ENCODE data around the gene GARIN5A.

The GARIN5A gene

GRCh38 chr19:50476224-50476906, at the start of gene GARIN5A, which contains the start of gene EMC10:
TSS of gene GARIN5A (minus strand) at chr19:50476848. CDS start at chr19:50476388, 460 bp downstream.
TSS of gene EMC10 (plus strand) at chr19:50476507. CDS start at chr19:50476545, 38 bp downstream.
- TF ChIP-seq GATA2 (IDR thresholded peaks at IDR 0.05; ENCODE audit: low read depth, low read length): no peak
- TF ChIP-seq GATA3 (IDR thresholded peaks at IDR 0.05; ENCODE audit: low read depth, low read length): no peak

GRCh38 chr19:50522881-50523280, 46.2 kb upstream of the GARIN5A start:
- no peak for TF ChIP-seq GATA2 (IDR thresholded peaks at IDR 0.05; ENCODE audit: low read depth, low read length)
- TF ChIP-seq GATA3 (IDR thresholded peaks at IDR 0.05; ENCODE audit: low read depth, low read length): no peak

- TF ChIP-seq GATA3 (IDR thresholded peaks at IDR 0.05; ENCODE audit: low read depth, low read length) (no peak), GATA2 (IDR thresholded peaks at IDR 0.05; ENCODE audit: low read depth, low read length) (no peak)
These were observed 44.3 kb upstream of the GARIN5A start for GRCh38 chr19:50520822-50521465.

- TF ChIP-seq GATA3 (IDR thresholded peaks at IDR 0.05; ENCODE audit: low read depth, low read length): no peak
- TF ChIP-seq GATA2 (IDR thresholded peaks at IDR 0.05; ENCODE audit: low read depth, low read length): no peak
These were observed 42.4 kb upstream of the GARIN5A start for GRCh38 chr19:50519006-50519575.

- TF ChIP-seq GATA2 (IDR thresholded peaks at IDR 0.05; ENCODE audit: low read depth, low read length) (no peak), GATA3 (IDR thresholded peaks at IDR 0.05; ENCODE audit: low read depth, low read length) (no peak)
These were observed 41.7 kb upstream of the GARIN5A start for GRCh38 chr19:50518091-50519005.

- TF ChIP-seq GATA3 (IDR thresholded peaks at IDR 0.05; ENCODE audit: low read depth, low read length) (no peak), GATA2 (IDR thresholded peaks at IDR 0.05; ENCODE audit: low read depth, low read length) (no peak)
These were observed 41.0 kb upstream of the GARIN5A start for GRCh38 chr19:50517704-50518075.

- TF ChIP-seq GATA2 (IDR thresholded peaks at IDR 0.05; ENCODE audit: low read depth, low read length) (no peak), GATA3 (IDR thresholded peaks at IDR 0.05; ENCODE audit: low read depth, low read length) (no peak)
These were observed 40.5 kb upstream of the GARIN5A start for GRCh38 chr19:50516964-50517703.

- TF ChIP-seq GATA2 (IDR thresholded peaks at IDR 0.05; ENCODE audit: low read depth, low read length) (no peak), GATA3 (IDR thresholded peaks at IDR 0.05; ENCODE audit: low read depth, low read length) (no peak)
These were observed 39.8 kb upstream of the GARIN5A start for GRCh38 chr19:50516456-50516855.

GRCh38 chr19:50515168-50515561, 38.5 kb upstream of the GARIN5A start:
- TF ChIP-seq GATA2 (IDR thresholded peaks at IDR 0.05; ENCODE audit: low read depth, low read length) (no peak), GATA3 (IDR thresholded peaks at IDR 0.05; ENCODE audit: low read depth, low read length) (no peak)

GRCh38 chr19:50514346-50515167, 37.9 kb upstream of the GARIN5A start:
- TF ChIP-seq GATA3 (IDR thresholded peaks at IDR 0.05; ENCODE audit: low read depth, low read length) (no peak), GATA2 (IDR thresholded peaks at IDR 0.05; ENCODE audit: low read depth, low read length) (peak; percentile 57)

- TF ChIP-seq GATA3 (IDR thresholded peaks at IDR 0.05; ENCODE audit: low read depth, low read length) (no peak), GATA2 (IDR thresholded peaks at IDR 0.05; ENCODE audit: low read depth, low read length) (no peak)
These were observed 37.2 kb upstream of the GARIN5A start, which contains the start of gene ASPDH for GRCh38 chr19:50513746-50514345. TSS of gene ASPDH (minus strand) at chr19:50513913. CDS start at chr19:50513823, 90 bp downstream.

Measured in SH-SY5Y (cell line).